HG03025 (cell line): ENCODE measurements around the gene APCDD1L.

Experiments used
- ATAC-seq: cut with Tn5 transposase; IDR thresholded peaks from one replicate; pipeline ENCODE4 v1.9.1; 2021; ENCODE audit warnings: mild to moderate bottlenecking, moderate library complexity; ENCODE audit not compliant: unreplicated experiment, low FRiP score

Gene APCDD1L

DNA sequence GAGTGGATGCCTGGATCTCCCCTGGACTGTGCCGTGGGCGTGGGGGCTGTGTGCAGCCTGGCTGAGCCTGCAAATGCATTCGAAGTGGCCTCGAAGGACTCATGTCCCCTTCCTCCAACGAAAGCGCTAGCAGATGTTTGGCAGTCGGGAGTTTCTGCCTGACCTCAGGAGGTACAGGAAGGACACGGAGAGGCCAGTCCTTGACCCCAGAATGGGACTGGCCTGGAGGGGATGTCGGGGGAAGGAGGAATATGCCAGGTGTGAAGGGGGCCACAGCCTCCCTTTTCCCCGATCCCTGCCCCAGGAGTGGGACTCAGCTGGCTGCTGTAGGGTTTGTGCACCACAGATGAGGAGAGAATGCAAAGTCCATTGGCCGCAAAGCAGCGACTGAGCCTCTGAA is 45.6 kb downstream of the APCDD1L start:
- no peak for ATAC-seq

DNA sequence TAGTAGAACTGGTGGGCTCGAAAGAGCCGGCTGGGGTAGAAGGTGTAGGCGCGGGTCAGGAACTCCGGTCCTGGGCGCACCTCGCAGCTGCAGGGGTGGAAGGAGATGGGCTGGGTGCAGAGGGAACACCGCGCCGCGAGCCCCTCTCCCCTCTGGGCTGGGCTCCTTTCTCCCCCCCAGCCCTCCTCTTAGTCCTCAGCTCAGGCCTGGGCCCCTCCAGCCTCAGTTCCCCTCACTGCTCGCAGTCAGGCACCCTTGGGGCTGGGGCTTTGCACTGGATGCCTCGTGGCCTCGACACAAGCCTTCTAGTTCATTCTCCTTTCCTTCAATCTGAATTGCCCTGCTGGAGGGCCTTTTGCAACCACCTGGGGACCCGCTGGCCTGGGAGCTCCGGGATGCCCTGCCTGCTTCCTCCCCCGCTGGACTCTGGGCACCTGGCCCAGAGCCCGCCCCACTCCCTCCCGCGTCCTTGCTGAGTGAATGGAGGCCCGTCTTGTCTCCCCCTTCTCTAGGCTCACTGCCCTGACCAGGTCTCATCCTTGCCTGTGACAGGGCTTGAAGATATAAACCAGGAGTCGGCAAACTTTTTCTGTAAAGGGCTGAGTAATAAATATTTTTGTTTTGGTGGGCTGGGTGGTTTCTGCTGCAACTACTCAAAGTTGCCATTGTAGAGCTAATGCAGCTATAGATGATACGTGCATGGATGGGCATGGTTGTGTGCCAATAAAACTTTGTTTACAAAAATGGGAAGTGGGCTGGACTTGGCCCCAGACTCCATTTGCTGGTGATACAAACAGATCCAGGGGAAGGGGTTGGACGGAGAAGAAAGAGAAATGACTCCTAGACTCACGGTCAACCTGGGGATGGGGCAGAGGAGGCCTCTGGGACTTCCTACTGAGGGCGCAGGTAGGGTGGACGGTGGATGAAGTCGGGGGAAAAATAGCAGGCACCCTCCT is 47.3 kb downstream of the APCDD1L start:
- ATAC-seq = no peak

DNA sequence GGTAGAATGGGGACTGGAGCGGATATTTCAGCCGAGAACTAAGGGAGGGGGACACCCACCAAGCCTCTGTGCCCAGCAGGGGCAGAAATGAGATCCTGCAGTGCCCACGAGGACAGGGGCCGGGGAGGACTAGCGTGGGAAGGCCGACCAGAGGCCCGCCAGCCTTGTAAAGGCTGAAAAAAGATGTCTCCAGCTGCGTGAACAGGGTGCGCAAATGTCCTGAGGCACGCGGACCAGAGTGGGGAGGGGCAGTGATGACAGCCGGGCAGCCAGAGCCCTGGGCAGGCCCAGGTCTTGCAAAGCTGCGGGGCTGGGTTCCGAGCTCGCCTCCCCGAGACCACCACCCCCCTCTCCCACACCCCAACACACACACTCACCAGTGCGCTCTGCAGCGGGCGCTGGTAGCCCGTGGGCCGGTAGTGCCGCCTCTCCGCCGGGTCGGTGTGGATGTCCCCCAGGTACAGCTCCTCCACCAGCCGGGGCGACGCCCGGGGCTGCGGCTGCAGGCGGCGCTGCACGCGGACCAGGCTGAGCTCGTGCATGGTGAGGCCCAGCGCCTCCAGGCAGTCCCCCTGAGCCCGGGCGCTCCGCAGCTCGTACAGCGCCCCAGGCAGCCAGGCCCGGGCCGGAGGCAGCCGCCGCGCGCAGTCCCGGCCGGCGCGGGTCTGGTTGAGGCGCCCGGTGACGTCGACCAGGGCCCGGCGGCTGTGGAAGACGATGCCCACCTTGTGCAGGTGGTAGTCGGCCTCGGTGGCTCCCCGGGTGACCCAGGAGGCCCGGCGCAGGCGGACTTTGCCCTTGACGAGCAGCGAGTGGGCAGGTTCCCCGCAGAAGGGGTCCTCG is 48.2 kb downstream of the APCDD1L start:
- ATAC-seq = no peak

DNA sequence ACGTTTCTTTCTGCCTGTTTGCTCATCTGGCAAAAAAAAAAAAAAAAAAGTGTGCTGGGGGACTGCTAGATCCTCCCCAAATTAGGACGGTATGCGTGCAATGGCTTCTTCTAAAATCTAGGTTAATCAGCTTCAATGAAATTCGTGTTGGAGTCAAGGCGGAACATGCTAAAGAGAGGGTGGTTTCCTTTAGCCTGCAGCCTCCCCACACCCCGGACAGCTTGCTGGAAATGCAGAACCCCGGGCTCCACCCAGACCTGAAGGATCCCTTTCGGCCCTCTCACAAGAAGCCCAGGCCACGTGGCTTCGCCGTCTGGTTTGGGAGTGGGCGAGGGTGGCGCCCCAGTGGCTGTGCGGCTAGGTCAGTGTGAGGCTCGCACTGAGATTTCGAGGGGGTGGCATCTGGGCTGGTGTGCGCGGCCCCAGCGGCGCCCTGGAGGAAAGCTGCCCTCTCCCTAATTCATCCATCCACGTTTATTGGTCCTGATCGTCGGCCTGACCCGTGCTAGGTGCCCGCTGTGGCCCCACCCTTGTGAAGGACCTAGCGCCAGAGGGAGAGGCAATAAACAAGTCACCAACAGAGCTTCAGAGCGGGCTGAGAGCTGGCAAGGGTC is 49.0 kb downstream of the APCDD1L start:
- no peak for ATAC-seq

DNA sequence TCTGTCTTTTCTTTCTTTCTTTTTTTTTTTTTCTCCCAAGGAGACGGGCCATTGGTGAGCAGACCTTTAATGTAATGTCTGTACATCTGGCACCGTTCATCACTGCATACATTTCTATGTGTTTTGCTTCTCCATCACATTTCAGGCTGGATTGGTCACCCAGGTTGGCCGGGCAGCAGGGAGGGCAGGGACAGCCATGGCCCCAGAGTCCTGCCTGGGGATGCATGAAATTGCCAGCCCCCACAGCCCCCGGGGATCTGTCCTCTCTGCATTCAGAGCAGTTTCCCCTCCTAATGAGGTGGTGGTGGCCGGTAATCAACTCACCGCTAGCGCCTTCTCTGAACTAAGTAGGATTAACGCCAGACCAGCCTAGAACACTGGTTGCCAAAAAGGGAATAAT is 50.4 kb downstream of the APCDD1L start:
- ATAC-seq = no peak

DNA sequence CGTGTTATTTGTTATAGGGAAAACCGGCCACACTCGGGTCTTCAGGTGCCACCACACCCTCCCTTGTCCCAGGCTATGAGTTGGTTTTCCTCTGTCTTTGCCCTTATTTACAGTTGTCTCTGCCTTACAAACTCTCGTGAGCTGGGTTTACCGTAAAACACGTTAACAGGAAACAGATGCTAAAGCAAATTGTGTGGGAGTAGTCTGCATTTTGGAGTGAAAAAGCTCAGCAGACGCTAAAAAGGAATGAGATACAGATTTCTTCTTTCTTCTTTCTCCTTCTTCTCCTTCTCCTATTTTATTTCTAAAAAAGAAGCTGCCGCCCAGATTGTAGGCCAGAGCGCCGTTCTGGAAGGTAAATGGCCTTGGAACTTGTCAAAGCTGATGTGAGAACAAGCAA is 51.9 kb downstream of the APCDD1L start:
- no peak for ATAC-seq

DNA sequence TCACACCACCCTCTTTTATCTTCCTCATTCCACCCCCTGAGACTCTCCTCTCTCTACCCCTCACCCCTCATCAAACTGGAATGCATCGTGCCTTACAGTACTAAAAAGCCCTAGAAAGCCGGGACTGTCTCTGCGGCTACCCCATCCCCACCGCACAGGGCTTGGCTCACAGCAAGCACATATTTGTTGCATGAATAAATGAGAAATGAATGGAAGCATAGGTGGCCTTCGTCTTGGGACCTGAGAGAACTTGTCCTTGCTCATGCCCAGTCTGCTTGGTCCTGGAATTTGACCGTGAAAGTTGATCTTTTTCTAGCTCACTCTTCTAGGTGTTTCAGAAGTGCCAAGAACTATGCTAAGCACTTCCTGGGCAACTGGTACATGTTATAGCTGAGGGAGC is 53.3 kb downstream of the APCDD1L start:
- no peak for ATAC-seq

DNA sequence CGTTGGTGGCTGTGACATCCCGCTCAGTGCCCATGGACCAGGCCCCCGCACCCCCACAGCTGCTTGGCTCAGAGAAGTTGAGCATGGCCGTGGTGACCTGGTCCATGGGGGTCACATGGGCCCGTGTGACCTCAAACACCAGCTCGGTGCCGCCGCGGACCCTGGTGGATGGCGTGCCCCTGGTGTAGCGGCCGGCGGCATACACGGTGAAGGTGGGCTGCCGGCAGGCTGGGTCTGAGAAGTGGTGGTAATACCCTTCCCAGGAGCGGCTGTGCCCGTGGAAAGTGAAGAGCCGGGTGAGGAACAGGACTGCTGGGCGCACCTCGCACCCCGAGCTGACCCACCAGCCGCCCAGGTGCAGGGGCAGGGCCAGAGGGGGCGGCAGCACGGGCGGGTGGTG is 54.1 kb downstream of the APCDD1L start:
- ATAC-seq = no peak

DNA sequence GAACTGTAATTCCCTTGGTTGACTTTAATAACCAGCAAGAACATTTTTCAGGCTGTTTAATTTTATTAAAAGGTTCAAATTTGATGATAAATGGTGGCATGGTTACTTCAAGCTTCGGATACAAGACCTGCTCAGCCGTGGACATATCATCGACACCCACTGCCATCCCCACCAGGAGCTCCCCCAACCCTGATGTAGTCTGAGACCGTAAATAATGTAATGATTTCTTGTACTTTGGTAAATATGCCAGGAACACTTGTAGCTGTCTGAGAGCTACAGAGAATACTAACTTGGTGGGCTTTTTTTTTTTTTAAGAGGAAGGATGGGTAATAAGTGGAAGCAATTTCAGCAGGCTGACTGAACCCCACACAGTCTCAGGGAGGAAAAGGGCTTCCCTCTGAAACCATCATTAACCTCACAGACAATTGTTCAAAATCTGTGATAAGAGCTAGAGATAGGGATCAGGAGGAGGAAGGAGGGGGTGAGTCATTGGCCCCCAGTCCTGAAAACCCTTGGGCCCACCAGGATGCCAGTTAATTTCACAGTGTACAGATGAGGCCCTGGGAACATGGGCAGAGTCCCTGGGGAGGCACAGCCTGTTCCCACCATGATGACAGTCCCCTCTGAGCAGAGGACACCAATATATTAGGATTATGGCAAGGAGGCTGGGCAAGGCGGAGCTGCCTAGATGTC is 56.0 kb downstream of the APCDD1L start:
- ATAC-seq = peak; percentile 18

DNA sequence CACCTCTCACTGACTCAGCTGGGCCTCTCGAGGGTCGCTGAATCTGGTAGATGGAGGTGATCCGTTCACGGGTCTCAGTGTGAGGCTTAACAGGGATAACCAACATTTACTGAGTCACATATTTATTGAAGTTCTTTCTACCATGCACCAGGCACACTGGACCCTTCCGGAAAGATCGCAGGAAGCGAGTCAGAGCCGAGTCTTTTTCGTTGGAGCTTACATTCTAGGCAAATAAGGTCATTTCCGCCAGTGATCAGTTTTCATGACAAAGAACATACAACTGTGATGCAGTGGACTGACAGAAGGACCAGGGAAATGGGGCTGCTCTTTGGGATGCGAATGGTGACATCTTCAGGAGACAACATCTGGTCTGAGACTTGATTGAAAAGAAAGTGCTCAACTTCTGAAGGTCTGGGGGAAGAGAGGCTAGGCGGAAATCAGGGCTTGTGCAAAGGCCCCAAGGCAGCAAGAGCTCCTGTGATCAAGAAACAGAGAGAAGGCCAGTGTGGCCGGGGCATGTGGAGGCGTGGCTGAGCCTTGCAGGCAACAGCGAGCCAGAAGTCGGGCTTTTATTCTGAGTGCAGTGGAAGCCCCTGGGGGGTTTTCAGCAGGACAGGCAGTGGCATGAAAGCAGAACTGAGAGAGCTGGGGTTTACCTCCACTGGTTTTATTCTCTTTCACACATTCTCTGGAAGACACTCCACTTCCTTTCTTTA is 56.7 kb downstream of the APCDD1L start:
- ATAC-seq = peak; percentile 85

DNA sequence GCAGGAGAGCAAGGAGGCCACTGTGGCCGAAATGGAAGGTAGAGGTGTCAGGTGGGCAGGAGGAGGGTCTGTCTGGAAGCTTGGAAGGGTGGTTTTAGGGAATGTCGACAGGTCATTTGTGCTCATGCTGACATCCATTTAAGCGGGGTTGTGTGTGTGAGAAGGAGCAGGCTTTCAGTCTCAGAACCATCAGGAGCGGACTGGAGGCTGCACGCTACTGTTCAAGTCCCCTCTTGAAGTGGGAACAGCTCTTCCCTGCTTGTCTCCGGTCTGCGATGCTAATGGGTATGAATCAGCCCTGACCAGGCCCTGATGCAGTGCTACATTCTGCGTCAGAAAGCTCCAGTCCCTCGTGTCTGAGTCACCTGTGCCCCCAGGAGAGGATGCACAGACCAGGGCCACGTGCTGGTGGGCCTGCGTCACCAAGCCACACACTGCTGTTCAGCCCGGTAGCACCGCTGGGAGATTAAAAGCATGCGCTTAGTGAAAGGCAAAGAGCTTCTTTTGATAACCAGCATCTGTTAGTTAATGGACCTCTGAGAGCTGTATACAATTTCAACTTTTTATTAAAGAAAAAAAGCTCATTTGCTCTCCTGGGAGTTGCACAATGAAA is 58.0 kb downstream of the APCDD1L start:
- no peak for ATAC-seq

DNA sequence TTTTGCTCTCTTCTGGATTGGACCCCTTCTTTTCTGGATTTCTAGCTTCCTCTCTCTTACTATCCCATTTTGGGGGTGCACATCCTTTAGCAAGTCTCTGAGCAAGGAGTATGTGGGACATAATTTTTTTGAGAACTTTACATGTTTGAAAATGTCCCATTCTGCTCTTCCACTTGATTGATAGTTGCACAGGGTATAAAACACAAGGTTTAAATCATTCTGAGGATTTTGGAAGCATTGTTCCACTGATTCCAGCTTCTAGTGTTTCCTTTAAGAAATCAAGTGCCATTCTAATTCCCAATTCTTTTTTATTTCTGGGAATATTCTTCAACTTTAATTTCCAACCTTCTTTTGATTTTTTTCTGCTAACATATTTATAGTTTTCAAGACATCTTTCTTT is 60.7 kb downstream of the APCDD1L start:
- no peak for ATAC-seq

DNA sequence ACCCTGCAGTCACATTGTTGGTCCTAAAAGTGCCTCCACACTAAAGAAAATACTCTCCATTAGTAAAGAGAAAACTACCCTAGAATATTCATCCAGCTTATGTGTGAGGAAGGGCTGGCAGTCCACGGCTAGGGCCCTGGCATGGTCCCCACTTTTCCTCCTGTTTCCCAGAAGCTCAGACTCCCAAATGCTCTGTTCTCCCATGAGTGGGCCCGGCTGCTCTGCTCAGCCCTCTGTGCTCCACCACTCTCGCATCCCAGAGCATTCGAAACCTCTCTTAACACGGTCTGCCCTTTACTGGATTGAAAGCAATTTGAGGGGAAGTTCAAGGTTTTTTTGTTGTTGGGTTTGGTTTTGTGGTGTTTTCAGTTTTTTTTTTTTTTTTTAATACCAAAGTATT is 61.8 kb downstream of the APCDD1L start:
- ATAC-seq = no peak

DNA sequence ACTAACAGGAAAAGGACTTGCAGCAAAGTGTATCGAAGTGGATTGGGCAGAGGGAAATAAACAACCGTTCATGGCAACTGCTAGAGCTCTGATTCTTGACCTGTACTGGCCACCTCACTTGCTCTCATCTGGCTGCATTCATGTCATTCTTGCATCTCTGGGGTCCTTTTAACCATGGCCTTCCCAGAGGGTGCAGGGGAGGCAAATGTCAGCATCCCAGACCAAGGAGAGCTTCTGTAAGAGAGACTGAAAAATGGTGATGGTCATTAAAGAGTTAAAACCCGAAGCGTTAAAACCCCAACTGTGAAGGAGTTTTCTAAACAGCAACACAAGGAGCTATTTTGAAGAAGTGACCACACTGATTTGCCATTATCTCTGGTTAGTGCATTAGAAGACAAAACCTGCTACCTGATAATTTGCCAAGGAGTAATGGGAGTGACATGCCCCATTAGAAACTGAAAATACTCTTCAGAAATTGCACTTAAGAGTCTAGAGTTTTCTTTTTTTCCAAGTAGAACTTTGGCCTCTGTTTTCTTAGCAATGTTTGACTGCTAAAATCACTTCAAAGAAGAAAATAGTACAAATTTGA is 62.4 kb downstream of the APCDD1L start:
- ATAC-seq = no peak

DNA sequence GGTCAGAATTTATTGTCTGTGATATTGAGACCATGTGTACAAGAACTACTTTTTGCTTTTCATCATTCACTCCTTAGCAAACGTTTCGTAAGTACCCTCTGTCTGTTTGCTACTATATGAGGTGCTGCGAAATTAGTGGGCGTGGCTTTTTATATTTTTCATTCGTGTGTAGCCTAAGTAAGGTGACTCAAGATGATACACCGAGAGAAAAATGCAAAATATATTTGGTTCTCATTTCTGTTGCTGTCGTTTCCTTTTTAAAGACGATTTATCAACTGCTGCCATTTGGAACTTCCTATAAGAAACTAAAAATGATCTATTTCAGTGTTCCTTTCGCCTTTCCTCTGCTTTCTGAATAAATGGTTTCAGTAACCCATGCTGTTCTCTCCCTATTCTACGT is 64.9 kb downstream of the APCDD1L start:
- no peak for ATAC-seq

DNA sequence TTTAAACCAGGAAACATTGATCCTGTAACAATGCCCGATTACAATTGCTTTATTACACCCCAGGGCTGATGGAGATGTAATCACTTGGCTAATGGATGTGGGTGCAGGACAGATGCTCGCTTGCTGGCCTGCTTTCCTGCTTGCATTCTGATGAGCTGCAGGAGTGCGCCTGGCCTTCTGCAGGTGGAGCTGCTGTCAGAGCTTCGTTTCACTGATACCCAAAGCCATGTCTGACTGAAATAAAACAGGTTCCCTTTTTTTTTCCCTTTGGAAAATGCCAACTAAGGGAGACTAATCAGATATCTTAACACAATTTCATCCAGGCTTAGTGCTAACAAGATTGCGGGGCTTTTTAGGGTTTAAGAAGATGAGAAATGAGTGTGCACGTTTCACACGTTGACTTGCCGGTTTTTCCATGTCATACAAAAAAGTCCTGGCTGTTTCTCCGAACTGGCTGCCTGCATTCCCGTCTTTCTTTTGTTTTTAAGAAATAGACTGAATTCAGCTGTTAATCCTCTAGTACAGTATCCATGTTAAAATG is 65.4 kb downstream of the APCDD1L start:
- ATAC-seq = no peak

DNA sequence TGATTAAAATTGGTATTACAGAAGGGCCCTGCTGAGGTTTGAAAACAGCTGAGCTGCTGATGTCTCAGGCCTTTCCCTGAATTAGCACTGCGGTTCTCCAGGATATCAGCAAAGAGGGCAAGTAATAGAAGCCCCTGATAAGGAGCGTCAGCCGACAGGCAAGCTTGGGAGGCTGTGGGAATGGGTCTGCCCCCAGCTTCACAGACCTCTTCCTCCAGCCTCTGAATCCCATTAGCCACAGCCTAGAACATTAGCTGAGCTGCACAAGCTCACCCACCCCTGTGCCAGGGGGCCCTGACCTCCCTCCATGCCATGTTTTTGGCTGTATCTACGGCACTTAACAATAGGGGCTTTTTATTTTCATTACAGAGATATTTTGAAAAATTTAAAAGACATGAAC is 66.2 kb downstream of the APCDD1L start:
- no peak for ATAC-seq

DNA sequence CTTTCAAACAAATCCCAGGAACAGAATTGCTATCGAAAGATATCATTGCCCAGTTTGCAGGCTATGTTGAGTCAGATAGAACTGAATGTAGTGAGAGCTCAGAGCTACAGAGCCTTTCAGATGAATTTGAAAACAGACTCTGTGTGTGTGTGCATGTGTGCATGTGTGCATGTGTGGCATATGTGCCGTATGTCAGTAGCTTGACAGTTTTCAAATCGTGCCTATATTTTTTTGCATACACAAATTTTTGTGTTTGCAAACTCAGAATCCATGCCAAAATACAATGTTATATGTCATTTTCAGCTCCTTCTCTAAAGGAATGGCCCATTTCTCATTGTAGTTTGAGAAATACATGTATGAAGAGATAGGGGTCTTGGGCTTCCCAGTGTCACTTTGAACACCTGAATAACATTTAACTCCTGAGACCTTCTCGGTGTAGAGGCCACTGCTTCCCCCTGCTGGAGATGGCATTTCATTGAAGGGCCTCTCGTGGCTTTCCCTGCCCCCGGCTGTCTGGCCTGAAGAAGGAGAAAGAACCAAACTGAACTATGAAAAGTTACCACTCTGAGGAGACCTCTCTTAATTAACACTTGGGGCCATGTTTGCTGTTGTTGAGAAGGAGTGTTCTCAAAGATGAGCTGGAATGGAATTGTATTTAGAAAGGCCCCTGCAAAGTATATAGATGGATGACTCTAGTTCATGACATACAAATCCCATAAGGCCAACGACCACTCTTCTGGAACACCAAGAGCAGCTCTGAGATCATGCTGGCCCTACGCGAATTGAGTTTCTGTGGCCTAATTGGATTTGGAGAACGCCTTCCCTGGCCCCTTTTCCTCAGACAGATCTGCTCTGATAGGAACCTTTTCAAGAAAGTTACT is 67.4 kb downstream of the APCDD1L start:
- no peak for ATAC-seq
